BJ (cell line): ENCODE results near the gene CD40. TPM values are rescaled to one million over a fixed set of nuclear protein-coding genes. Genes with fewer than 3 reads are reported as not detected.

Experiments
- CTCF ChIA-PET: fragments of 350-600 bp; formaldehyde crosslinking; extraction: SDS; loops from one replicate; lab custom pipeline; 2021; ENCODE audit warnings: antibody characterized with exemption, inconsistent platforms; lab: Yijun Ruan, JAX
- POLR2A ChIA-PET: fragments of 300-600 bp; sonication (Branson Sonifier 250); formaldehyde crosslinking; extraction: SDS; loops from one replicate; lab custom pipeline; 2021; ENCODE audit warnings: antibody characterized with exemption; lab: Charles Lee
- DNase-seq: peaks from one replicate; pipeline ENCODE4 v3.0.0-alpha.2; 2011; ENCODE audit warnings: low read depth
- H3K27me3 ChIP-seq: 2 replicates; pipeline ENCODE4 v1.6.0; 2011; ENCODE audit warnings: low read length; ENCODE audit not compliant: control insufficient read depth, insufficient read depth
- H3K36me3 ChIP-seq: 2 replicates; pipeline ENCODE4 v1.5.1; 2011; ENCODE audit warnings: low read length; ENCODE audit not compliant: control insufficient read depth, insufficient read depth
- H3K4me3 ChIP-seq: 2 replicates; pipeline ENCODE4 v1.5.1; 2011; ENCODE audit warnings: low read depth, mild to moderate bottlenecking, control low read depth, low read length
- CTCF ChIP-seq: IDR thresholded peaks from 2 replicates; pipeline ENCODE4 v1.5.1; 2011; ENCODE audit warnings: low read depth, mild to moderate bottlenecking, control low read depth, inconsistent platforms, low read length, moderate library complexity; ENCODE audit not compliant: insufficient read depth
- polyA plus RNA-seq: library from polyadenylated mRNA; depleted of rRNA; stranded (reverse); fragments of >200 nt; gene quantifications from 2 replicates; pipeline ENCODE4 v1.2.3, GENCODE V29; 2011

The CD40 gene
- polyA plus RNA-seq, 1 experiment, result 11.6 TPM

GRCh38 chr20:46154305-46154704 lies 36.2 kb downstream of the CD40 start:
- H3K27me3 ChIP-seq, result peaks cover 4% of the 10 kb centered on the region; the same call in 1 of the 2 replicates

GRCh38 chr20:46154796-46155195 lies 36.7 kb downstream of the CD40 start:
- H3K27me3 ChIP-seq, result peaks cover 4% of the 10 kb centered on the region; the same call in 1 of the 2 replicates
- no peaks in the 10 kb centered on the region for H3K36me3 ChIP-seq
- no peak for DNase-seq
- TF ChIP-seq CTCF, result no peak
- ChIA-PET CTCF (no interaction called here), POLR2A (no interaction called here)
- H3K4me3 ChIP-seq, result no peak overlapping the region

More at GRCh38 chr20:46154305-46154704, 36.2 kb downstream of the CD40 start:
- POLR2A ChIA-PET, result no interaction called here
- no peak for DNase-seq
- H3K4me3 ChIP-seq, result no peak overlapping the region
- TF ChIP-seq CTCF, result no peak
- CTCF ChIA-PET, result no interaction called here
- no peaks in the 10 kb centered on the region for H3K36me3 ChIP-seq

- ChIA-PET POLR2A (no interaction called here), CTCF (no interaction called here)
- no peak for TF ChIP-seq CTCF
- Histone ChIP-seq H3K36me3 (no peaks in the 10 kb centered on the region), H3K27me3 (peaks cover 11% of the 10 kb centered on the region), H3K4me3 (no peak overlapping the region)
- DNase-seq, result no peak
These were observed 38.0 kb downstream of the CD40 start for GRCh38 chr20:46156065-46156464.

DNA sequence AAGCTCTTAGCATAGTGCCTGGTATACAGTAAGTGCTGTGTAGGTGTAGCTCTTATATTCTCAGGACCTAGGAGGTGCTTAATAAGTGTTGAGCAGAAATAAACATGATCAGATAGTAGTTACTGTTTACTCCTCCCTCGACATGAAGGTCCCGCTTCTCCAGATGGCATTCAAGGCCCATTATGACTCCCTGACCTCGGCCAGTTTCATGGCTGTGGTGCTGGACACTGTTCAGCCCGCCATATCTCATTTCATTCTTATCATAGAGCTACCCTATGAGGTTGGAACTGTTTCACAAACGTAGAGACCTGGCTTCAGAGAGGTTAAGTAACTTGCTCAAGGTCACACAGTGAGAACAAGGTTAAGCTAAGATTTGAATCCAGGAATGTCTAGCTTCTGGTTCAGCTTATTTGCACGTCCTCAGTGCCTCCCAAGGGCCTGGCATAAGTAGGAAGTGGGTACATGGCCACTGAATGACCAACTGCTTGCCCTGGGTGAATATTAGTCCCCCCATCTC lies 39.0 kb downstream of the CD40 start:
- Histone ChIP-seq H3K4me3 (no peak overlapping the region), H3K36me3 (no peaks in the 10 kb centered on the region), H3K27me3 (peaks cover 11% of the 10 kb centered on the region)
- ChIA-PET CTCF (interaction anchor here (0.7 to 1.5 kb wide), 3 partner anchors 17 to 144 kb away, joined by 3 to 4 read pairs (median 4); no protein-coding TSS in a partner anchor), POLR2A (no interaction called here)
- no peak for TF ChIP-seq CTCF
- DNase-seq, result no peak

GRCh38 chr20:46157625-46158024 lies 39.5 kb downstream of the CD40 start:
- POLR2A ChIA-PET, result no interaction called here
- no peak for TF ChIP-seq CTCF
- Histone ChIP-seq H3K36me3 (no peaks in the 10 kb centered on the region), H3K27me3 (peaks cover 11% of the 10 kb centered on the region), H3K4me3 (no peak overlapping the region)
- no peak for DNase-seq
- CTCF ChIA-PET, result interaction anchor here (1.2 to 1.5 kb wide), 2 partner anchors 16 to 29 kb away, joined by 3 to 4 read pairs; no protein-coding TSS in a partner anchor
